Dedifferentiated amniotic fluid mesenchymal stem cell (primary cell): ENCODE results near the gene KCNK10.

Experiments
- DNase-seq: peaks from one replicate; pipeline ENCODE4 v3.0.0-alpha.2; 2016; ENCODE audit errors: extremely low spot score

Gene KCNK10

GRCh38 chr14:88323086-88323522, at the start of gene KCNK10:
Gene KCNK10 (minus strand): TSS chr14:88323269. CDS start chr14:88322798, 471 bp downstream.
- DNase-seq: no peak

GRCh38 chr14:88369496-88369895, 46.4 kb upstream of the KCNK10 start:
- no peak for DNase-seq

GRCh38 chr14:88364710-88365413, 41.8 kb upstream of the KCNK10 start:
- no peak for DNase-seq

- DNase-seq: no peak
Measured at GRCh38 chr14:88363644-88364043, 40.6 kb upstream of the KCNK10 start.

GRCh38 chr14:88359500-88359899, 36.4 kb upstream of the KCNK10 start:
- DNase-seq: no peak

GRCh38 chr14:88354358-88354757, 31.3 kb upstream of the KCNK10 start:
- no peak for DNase-seq

GRCh38 chr14:88352698-88353097, 29.6 kb upstream of the KCNK10 start:
- DNase-seq: no peak

- no peak for DNase-seq
Measured at GRCh38 chr14:88351966-88352691, 29.1 kb upstream of the KCNK10 start.

- DNase-seq: no peak
Measured at GRCh38 chr14:88348546-88348945, 25.5 kb upstream of the KCNK10 start.

GRCh38 chr14:88346048-88346639, 23.1 kb upstream of the KCNK10 start:
- DNase-seq: no peak

- DNase-seq: no peak
Measured at GRCh38 chr14:88342980-88343379, 19.9 kb upstream of the KCNK10 start.

GRCh38 chr14:88340357-88340756, 17.3 kb upstream of the KCNK10 start:
- DNase-seq: no peak

GRCh38 chr14:88333036-88333435, 10.0 kb upstream of the KCNK10 start:
- DNase-seq: no peak

- no peak for DNase-seq
Measured at GRCh38 chr14:88327497-88327896, 4.4 kb upstream of the KCNK10 start.

GRCh38 chr14:88326352-88327103, 3.5 kb upstream of the KCNK10 start:
- DNase-seq: no peak

GRCh38 chr14:88325883-88326282, 2.8 kb upstream of the KCNK10 start:
- DNase-seq: no peak

- no peak for DNase-seq
Measured at GRCh38 chr14:88324930-88325329, 1.9 kb upstream of the KCNK10 start.

GRCh38 chr14:88324491-88324890, 1.4 kb upstream of the KCNK10 start:
- no peak for DNase-seq

GRCh38 chr14:88323523-88324199, 592 bp upstream of the KCNK10 start:
- DNase-seq: no peak

- no peak for DNase-seq
Measured at GRCh38 chr14:88322504-88323085, 474 bp downstream of the KCNK10 start.
